Hepatocyte (in vitro differentiated cells): ENCODE measurements around the gene SLC35E1. TPM values are rescaled to one million over a fixed set of nuclear protein-coding genes. Genes with fewer than 3 reads are reported as not detected.
A peak's percentile ranks its signal among the peaks of the same experiment; 100 is the strongest.

Experiments used
- DNase-seq: peaks from one replicate; pipeline ENCODE4 v3.0.0-alpha.2; 2016; ENCODE audit warnings: low spot score
- H2AFZ ChIP-seq: fragments of 200-600 bp; sonication (generic); 2 replicates; pipeline ENCODE4 v1.6.0; 2016; ENCODE audit warnings: antibody characterized with exemption, mild to moderate bottlenecking
- H3K27ac ChIP-seq: fragments of 200-600 bp; sonication (generic); 2 replicates; pipeline ENCODE4 v1.5.1; 2016; ENCODE audit warnings: mild to moderate bottlenecking
- H3K27me3 ChIP-seq: fragments of 200-600 bp; sonication (generic); 2 replicates; pipeline ENCODE4 v1.6.1; 2016
- H3K36me3 ChIP-seq: fragments of 200-600 bp; sonication (generic); replicated peaks from 2 replicates; pipeline ENCODE4 v1.5.1; 2016; ENCODE audit warnings: low read depth; ENCODE audit not compliant: insufficient read depth
- H3K4me1 ChIP-seq: fragments of 200-600 bp; sonication (generic); 2 replicates; pipeline ENCODE4 v1.5.1; 2016; ENCODE audit warnings: mild to moderate bottlenecking, moderate library complexity; ENCODE audit not compliant: insufficient read depth
- H3K4me2 ChIP-seq: fragments of 200-600 bp; sonication (generic); 2 replicates; pipeline ENCODE4 v1.6.0; 2016
- H3K4me3 ChIP-seq: fragments of 200-600 bp; sonication (generic); 2 replicates; pipeline ENCODE4 v1.5.1; 2016; ENCODE audit warnings: mild to moderate bottlenecking
- H3K79me2 ChIP-seq: fragments of 200-600 bp; sonication (generic); 2 replicates; pipeline ENCODE4 v1.6.0; 2017; ENCODE audit warnings: mild to moderate bottlenecking
- H3K9me2 ChIP-seq: fragments of 200-600 bp; sonication (generic); replicated peaks from 2 replicates; pipeline ENCODE4 v1.6.0; 2017; ENCODE audit warnings: mild to moderate bottlenecking; ENCODE audit not compliant: insufficient read depth
- H3K9me3 ChIP-seq: fragments of 200-600 bp; sonication (generic); 2 replicates; pipeline ENCODE4 v1.5.1; 2016; ENCODE audit warnings: low read depth, mild to moderate bottlenecking
- H4K20me1 ChIP-seq: fragments of 200-600 bp; sonication (generic); 2 replicates; pipeline ENCODE4 v1.6.0; 2016; ENCODE audit warnings: mild to moderate bottlenecking; ENCODE audit not compliant: insufficient read depth, poor library complexity, severe bottlenecking
- EZH2 ChIP-seq: fragments of 200-600 bp; sonication (generic); IDR thresholded peaks from 2 replicates; pipeline ENCODE4 v1.6.1; 2016; ENCODE audit warnings: antibody characterized with exemption, mild to moderate bottlenecking, borderline replicate concordance
- EZH2phosphoT487 ChIP-seq: fragments of 200-600 bp; sonication (generic); IDR thresholded peaks from one replicate; pipeline ENCODE4 v1.6.1; 2018; ENCODE audit warnings: antibody characterized with exemption, mild to moderate bottlenecking, low read depth, moderate library complexity; ENCODE audit not compliant: unreplicated experiment, severe bottlenecking
- WGBS: methylation state at CpG from one replicate; pipeline ENCODE4 v1.1.6; 2016; ENCODE audit warnings: low lambda C conversion rate; ENCODE audit errors: missing lambda C conversion rate; 5-methylcytosine and 5-hydroxymethylcytosine counted together
- polyA plus RNA-seq: library from polyadenylated mRNA; unstranded; fragments of >200 nt; fragmentation: Nextera tagmentation; extraction: Ambion mirVana; gene quantifications from 2 replicates; pipeline ENCODE4 v1.2.1, GENCODE V29; 2016
- total RNA-seq: library from RNA; depleted of rRNA; stranded (reverse); fragments of >200 nt; gene quantifications from 2 replicates; pipeline ENCODE4 v1.2.3, GENCODE V29; 2014
- TF ChIP-seq, protein P1 (sequence below): fragments of 200-600 bp; sonication (generic); IDR thresholded peaks from 2 replicates; pipeline ENCODE4 v1.5.1; 2016; ENCODE audit warnings: antibody characterized with exemption, mild to moderate bottlenecking; ENCODE audit not compliant: poor library complexity

SLC35E1 gene
- total and polyA plus RNA-seq, 2 experiments from 2014 or later = 32.0 to 33.3 TPM

GRCh38 chr19:16581971-16582343 lies 9.7 kb upstream of the SLC35E1 start:
- no peaks in the 10 kb centered on the region for H3K27me3 ChIP-seq
- no peaks in the 10 kb centered on the region for H3K36me3 ChIP-seq
- H2AFZ ChIP-seq = no peak overlapping the region
- no peak overlapping the region for H3K4me3 ChIP-seq
- H3K9me3 ChIP-seq = no peaks in the 10 kb centered on the region
- H3K4me2 ChIP-seq = no peak overlapping the region
- peaks cover 18% of the 10 kb centered on the region for H3K4me1 ChIP-seq
- no peaks in the 10 kb centered on the region for H3K9me2 ChIP-seq
- TF ChIP-seq EZH2phosphoT487 = no peak
- TF ChIP-seq EZH2 = no peak
- TF ChIP-seq, protein P1, sequence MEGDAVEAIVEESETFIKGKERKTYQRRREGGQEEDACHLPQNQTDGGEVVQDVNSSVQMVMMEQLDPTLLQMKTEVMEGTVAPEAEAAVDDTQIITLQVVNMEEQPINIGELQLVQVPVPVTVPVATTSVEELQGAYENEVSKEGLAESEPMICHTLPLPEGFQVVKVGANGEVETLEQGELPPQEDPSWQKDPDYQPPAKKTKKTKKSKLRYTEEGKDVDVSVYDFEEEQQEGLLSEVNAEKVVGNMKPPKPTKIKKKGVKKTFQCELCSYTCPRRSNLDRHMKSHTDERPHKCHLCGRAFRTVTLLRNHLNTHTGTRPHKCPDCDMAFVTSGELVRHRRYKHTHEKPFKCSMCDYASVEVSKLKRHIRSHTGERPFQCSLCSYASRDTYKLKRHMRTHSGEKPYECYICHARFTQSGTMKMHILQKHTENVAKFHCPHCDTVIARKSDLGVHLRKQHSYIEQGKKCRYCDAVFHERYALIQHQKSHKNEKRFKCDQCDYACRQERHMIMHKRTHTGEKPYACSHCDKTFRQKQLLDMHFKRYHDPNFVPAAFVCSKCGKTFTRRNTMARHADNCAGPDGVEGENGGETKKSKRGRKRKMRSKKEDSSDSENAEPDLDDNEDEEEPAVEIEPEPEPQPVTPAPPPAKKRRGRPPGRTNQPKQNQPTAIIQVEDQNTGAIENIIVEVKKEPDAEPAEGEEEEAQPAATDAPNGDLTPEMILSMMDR = no peak
- H3K27ac ChIP-seq = peak overlapping the region; percentile 62
- no peak for DNase-seq
- WGBS = 93% methylated on average over 6 of the region's 6 CpGs
- peaks cover 96% of the 10 kb centered on the region for H3K79me2 ChIP-seq
- peaks cover 83% of the 10 kb centered on the region for H4K20me1 ChIP-seq

DNA sequence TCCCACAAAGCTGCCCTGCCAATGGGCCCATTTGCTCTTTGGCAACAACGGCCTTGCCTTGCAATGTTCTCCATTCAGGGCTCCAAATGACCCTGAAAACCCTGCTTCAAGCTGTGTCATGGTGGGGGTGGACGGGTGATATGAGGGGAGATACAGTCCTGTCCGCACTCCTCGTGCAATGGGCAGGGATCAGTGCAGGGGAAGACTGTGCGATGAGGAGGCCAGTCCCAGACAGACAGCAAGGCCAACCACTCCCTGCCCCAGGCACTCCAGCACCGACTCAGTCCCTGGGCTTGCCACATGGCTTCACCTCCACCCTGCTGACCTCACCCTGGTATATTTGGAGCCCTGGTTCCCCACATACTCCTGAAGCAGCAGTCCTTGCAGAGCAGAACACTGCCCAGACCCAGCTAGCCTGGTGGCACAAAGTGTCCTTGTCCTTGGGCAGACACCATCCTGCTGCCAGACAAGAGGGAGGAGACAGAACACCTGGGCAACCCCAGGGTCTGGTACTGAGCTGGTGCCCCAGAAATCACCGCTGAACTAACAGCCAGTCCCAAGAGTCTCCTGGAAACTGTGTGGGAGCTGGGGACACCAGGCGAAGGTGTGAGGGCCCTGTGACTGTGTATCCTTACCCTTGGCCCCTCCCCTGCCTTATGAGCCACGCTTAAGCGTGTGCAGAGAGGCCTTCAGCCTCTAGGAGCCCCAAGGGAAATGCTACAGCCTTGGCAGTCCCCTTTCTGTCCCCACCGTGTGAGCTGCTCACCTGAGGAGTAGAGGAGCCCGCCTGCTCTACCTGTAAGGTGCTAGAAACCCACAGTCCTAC lies 9.1 kb upstream of the SLC35E1 start:
- peaks cover 83% of the 10 kb centered on the region for H4K20me1 ChIP-seq
- TF ChIP-seq EZH2 = no peak
- TF ChIP-seq, protein P1 = no peak
- TF ChIP-seq EZH2phosphoT487 = no peak
- no peak overlapping the region for H2AFZ ChIP-seq
- no peaks in the 10 kb centered on the region for H3K9me3 ChIP-seq
- no peak overlapping the region for H3K4me2 ChIP-seq
- peaks cover 15% of the 10 kb centered on the region for H3K4me1 ChIP-seq
- H3K9me2 ChIP-seq = no peaks in the 10 kb centered on the region
- H3K27ac ChIP-seq = peak overlapping the region; percentile 62
- H3K36me3 ChIP-seq = no peaks in the 10 kb centered on the region
- H3K4me3 ChIP-seq = no peak overlapping the region
- whole genome bisulfite sequencing = 90% methylated on average over 12 of the region's 12 CpGs
- peaks cover 96% of the 10 kb centered on the region for H3K79me2 ChIP-seq
- H3K27me3 ChIP-seq = no peaks in the 10 kb centered on the region
- DNase-seq = no peak

- Histone ChIP-seq H3K4me1 (peaks cover 8% of the 10 kb centered on the region), H2AFZ (no peak overlapping the region), H3K27ac (no peak overlapping the region), H3K79me2 (peaks cover 97% of the 10 kb centered on the region), H3K27me3 (no peaks in the 10 kb centered on the region), H3K36me3 (no peaks in the 10 kb centered on the region), H4K20me1 (peaks cover 83% of the 10 kb centered on the region), H3K4me2 (no peak overlapping the region), H3K9me2 (no peaks in the 10 kb centered on the region), H3K4me3 (no peak overlapping the region), H3K9me3 (no peaks in the 10 kb centered on the region)
- TF ChIP-seq EZH2phosphoT487 (no peak), EZH2 (no peak)
- TF ChIP-seq, protein P1 = no peak
- no peak for DNase-seq
- 95% methylated on average over 4 of the region's 4 CpGs for WGBS
Measured at GRCh38 chr19:16579381-16579780, 7.2 kb upstream of the SLC35E1 start.
